Sigmoid colon (tissue), 7 donors: Measurements from ENCODE around the gene PYGM. TPM values are rescaled to one million over a fixed set of nuclear protein-coding genes. Genes with fewer than 3 reads are reported as not detected.

Source experiments
- DNase-seq: peaks from one replicate; pipeline ENCODE4 v3.0.0-alpha.2; 2019
- H3K27ac ChIP-seq, 4 donors: fragments of 200-600 bp; sonication (generic); one replicate each; pipeline ENCODE4 v1.5.1; 2016 to 2019; ENCODE audit warnings: mild to moderate bottlenecking in 1 of 4
- H3K27me3 ChIP-seq, 3 donors: fragments of 200-600 bp; sonication (generic); one replicate each; pipeline ENCODE4 v1.5.1; 2019; ENCODE audit warnings: mild to moderate bottlenecking in 1 of 3
- H3K36me3 ChIP-seq, 4 donors: fragments of 200-600 bp; sonication (generic); one replicate each; pipeline ENCODE4 v1.5.1; 2016 to 2019
- H3K4me1 ChIP-seq, 4 donors: fragments of 200-600 bp; sonication (generic); one replicate each; pipeline ENCODE4 v1.5.1; 2017 to 2019
- H3K4me3 ChIP-seq, 4 donors: fragments of 200-600 bp; sonication (generic); one replicate each; pipeline ENCODE4 v1.5.1; 2017 to 2019; ENCODE audit warnings: mild to moderate bottlenecking in 2 of 4, moderate library complexity in 1 of 4
- H3K9me3 ChIP-seq, 4 donors: fragments of 200-600 bp in 3 of 4; sonication (generic) in 3 of 4; one replicate each; pipeline versions ENCODE4 v1.5.1 to v1.6.1; 2013 to 2019
- CTCF ChIP-seq, 4 experiments: fragments of 450-650 bp in 3 of 4; fragments of 200-600 bp in 1 of 4; IDR thresholded peaks; one replicate each; pipeline ENCODE4 v1.5.1; 2016 to 2019; ENCODE audit warnings: antibody characterized with exemption in 4 of 4, mild to moderate bottlenecking in 3 of 4, moderate library complexity in 2 of 4
- EP300 ChIP-seq, 4 donors: sonication (generic); formaldehyde crosslinking; IDR thresholded peaks; one replicate each; pipeline ENCODE4 v1.6.1; 2017; ENCODE audit warnings: antibody characterized with exemption in 4 of 4
- POLR2A ChIP-seq, 2 donors: fragments of 450-650 bp; IDR thresholded peaks; one replicate each; pipeline ENCODE4 v1.6.1; 2016; ENCODE audit warnings: antibody characterized with exemption in 2 of 2, mild to moderate bottlenecking in 2 of 2, moderate library complexity in 2 of 2
- POLR2AphosphoS5 ChIP-seq, 4 donors: sonication (generic); formaldehyde crosslinking; IDR thresholded peaks; one replicate each; pipeline ENCODE4 v1.6.1; 2017; ENCODE audit warnings: antibody characterized with exemption in 4 of 4
- WGBS, 2 donors: extraction: QIAGEN DNeasy Blood & Tissue Kit; methylation state at CpG; one replicate each; pipeline ENCODE4 v1.1.7; 2013; 5-methylcytosine and 5-hydroxymethylcytosine counted together
- intact Hi-C: fragments of 100-400 bp; cut with DNase I; formaldehyde crosslinking; loops from one replicate; pipeline ENCODE4 v1.15.1; 2023
- polyA plus RNA-seq, 3 donors: library from polyadenylated mRNA; stranded (reverse); fragments of 200-250 nt; gene quantifications; one replicate each; pipeline ENCODE4 v1.2.3, GENCODE V29; 2013
- total RNA-seq, 4 donors: library from RNA; depleted of rRNA; stranded (reverse); fragments of >200 nt; gene quantifications; one replicate each; pipeline ENCODE4 v1.1.0, GENCODE V29; 2016
- donor health status: healthy with polysubstance abuse.
- donor health status: Bipolar disorder and iron deficiency.
- donor health status: healthy.

PYGM gene
- total and polyA plus RNA-seq, 7 donors: 0.23 to 42.1 (median 10.5) TPM

- WGBS, 2 donors: 47% methylated on average over 21 of the region's 21 CpGs
- DNase-seq: peak; percentile 52
- TF ChIP-seq POLR2AphosphoS5 (IDR thresholded peaks at IDR 0.05) (no peak), EP300 (IDR thresholded peaks at IDR 0.05) (no peak), CTCF (IDR thresholded peaks at IDR 0.05) (no peak), POLR2A (IDR thresholded peaks at IDR 0.05) (no peak)
- Histone ChIP-seq H3K36me3 (no peaks in the 10 kb centered on the region), H3K27me3 (peaks cover 41 to 98% (median 81%) of the 10 kb centered on the region in 3 donors), H3K27ac (no peak overlapping the region), H3K9me3 (no peaks in the 10 kb centered on the region), H3K4me3 (no peak overlapping the region), H3K4me1 (peaks cover 0 to 17% (median 16%) of the 10 kb centered on the region in 4 donors)
- intact Hi-C loops: no loop called here
Measured at GRCh38 chr11:64716473-64717267, 43.1 kb downstream of the PYGM start.

- WGBS, 2 donors: 50 to 54% methylated on average over 13 of the region's 13 CpGs
- intact Hi-C loops: no loop called here
- Histone ChIP-seq H3K4me1 (peaks cover 0 to 21% (median 18%) of the 10 kb centered on the region in 4 donors), H3K27me3 (peaks cover 48 to 98% (median 81%) of the 10 kb centered on the region in 3 donors), H3K9me3 (no peaks in the 10 kb centered on the region), H3K36me3 (no peaks in the 10 kb centered on the region), H3K27ac (no peak overlapping the region), H3K4me3 (no peak overlapping the region)
- TF ChIP-seq CTCF (IDR thresholded peaks at IDR 0.05) (no peak), POLR2A (IDR thresholded peaks at IDR 0.05) (no peak), POLR2AphosphoS5 (IDR thresholded peaks at IDR 0.05) (no peak)
- no peak for DNase-seq
Measured at GRCh38 chr11:64715756-64716472, 43.9 kb downstream of the PYGM start.

GRCh38 chr11:64715110-64715509 is 44.7 kb downstream of the PYGM start:
- intact Hi-C loops: no loop called here
- no peak for DNase-seq

GRCh38 chr11:64714666-64715065 is 45.1 kb downstream of the PYGM start:
- intact Hi-C loops: no loop called here
- no peaks in the 10 kb centered on the region for H3K9me3 ChIP-seq
- no peak for DNase-seq
- no peak overlapping the region for H3K27ac ChIP-seq
- no peak overlapping the region for H3K4me3 ChIP-seq
- TF ChIP-seq CTCF (IDR thresholded peaks at IDR 0.05) (no peak), POLR2AphosphoS5 (IDR thresholded peaks at IDR 0.05) (no peak), EP300 (IDR thresholded peaks at IDR 0.05) (no peak), POLR2A (IDR thresholded peaks at IDR 0.05) (no peak)
- H3K36me3 ChIP-seq: no peaks in the 10 kb centered on the region
- peaks cover 52 to 99% (median 81%) of the 10 kb centered on the region in 3 donors for H3K27me3 ChIP-seq
- peaks cover 0 to 21% (median 18%) of the 10 kb centered on the region in 4 donors for H3K4me1 ChIP-seq
- WGBS, 2 donors: 29 to 52% methylated on average over 5 of the region's 5 CpGs

More at GRCh38 chr11:64715110-64715509, 44.7 kb downstream of the PYGM start:
- 39 to 57% methylated on average over 5 of the region's 5 CpGs for WGBS, 2 donors
- Histone ChIP-seq H3K9me3 (no peaks in the 10 kb centered on the region), H3K27ac (no peak overlapping the region), H3K27me3 (peaks cover 55 to 98% (median 81%) of the 10 kb centered on the region in 3 donors), H3K4me3 (no peak overlapping the region), H3K36me3 (no peaks in the 10 kb centered on the region), H3K4me1 (peaks cover 0 to 21% (median 18%) of the 10 kb centered on the region in 4 donors)
- no peak for TF ChIP-seq POLR2AphosphoS5 (IDR thresholded peaks at IDR 0.05)
- TF ChIP-seq POLR2A (IDR thresholded peaks at IDR 0.05): no peak
- TF ChIP-seq CTCF (IDR thresholded peaks at IDR 0.05): no peak
- TF ChIP-seq EP300 (IDR thresholded peaks at IDR 0.05): no peak
